K562 (cell line): Measurements from ENCODE around the gene RAB5B. TPM values are rescaled to one million over a fixed set of nuclear protein-coding genes. Genes with fewer than 3 reads are reported as not detected.

ENCODE experiments used
- CBX5 ChIP-seq: IDR thresholded peaks from 2 replicates; pipeline ENCODE4 v1.6.1; 2014; ENCODE audit warnings: low read depth, borderline replicate concordance
- CC2D1A ChIP-seq: fragments of 450-650 bp; IDR thresholded peaks from 2 replicates; pipeline ENCODE4 v1.6.1; 2017; ENCODE audit warnings: mild to moderate bottlenecking
- GTF2E2 ChIP-seq: fragments of 200-800 bp; sonication (Bioruptor generic); IDR thresholded peaks from 2 replicates; pipeline ENCODE4 v1.6.1; 2016; ENCODE audit warnings: missing genetic modification characterization, missing compliant biosample characterization
- NR3C1 ChIP-seq: sonication (generic); formaldehyde crosslinking; IDR thresholded peaks from 2 replicates; pipeline ENCODE4 v1.8.1; 2022; ENCODE audit warnings: missing genetic modification reagents
- PBX2 ChIP-seq, 2 experiments: IDR thresholded peaks in 1 of 2; conservative IDR thresholded peaks in 1 of 2; 2 replicates each; pipeline ENCODE4 v1.6.1; 2016; ENCODE audit warnings: low read depth in 2 of 2, mild to moderate bottlenecking in 1 of 2, missing compliant biosample characterization in 1 of 2, missing genetic modification characterization in 1 of 2, moderate library complexity in 1 of 2
- TFAM ChIP-seq: fragments of 250-450 bp; sonication (Bioruptor Pico); conservative IDR thresholded peaks from 2 replicates; pipeline ENCODE4 v1.5.0; 2021; ENCODE audit warnings: mild to moderate bottlenecking, moderate library complexity
- ZBED1 ChIP-seq: IDR thresholded peaks from 2 replicates; pipeline ENCODE4 v1.6.1; 2014
- ZNF24 ChIP-seq: fragments of 450-650 bp; IDR thresholded peaks from 2 replicates; pipeline ENCODE4 v1.6.1; 2016
- ZNF583 ChIP-seq: fragments of 250-450 bp; sonication (Bioruptor Pico); IDR thresholded peaks from 2 replicates; pipeline ENCODE4 v1.4.0; 2020
- ZNF592 ChIP-seq: fragments of 450-650 bp; IDR thresholded peaks from 2 replicates; pipeline ENCODE4 v1.6.1; 2017; ENCODE audit warnings: antibody characterized with exemption, mild to moderate bottlenecking
- ZNF644 ChIP-seq: fragments of 200-800 bp; sonication (Bioruptor generic); IDR thresholded peaks from 2 replicates; pipeline ENCODE4 v1.6.1; 2016; ENCODE audit warnings: low read depth, missing genetic modification characterization, missing compliant biosample characterization
- polyA plus RNA-seq, 8 experiments: library from polyadenylated mRNA; depleted of rRNA in 4 of 8; stranded (reverse) in 5 of 8; unstranded in 3 of 8; fragments of >200 nt; fragmentation: Nextera tagmentation in 2 of 8; fragmentation: Illumina TruSeq in 1 of 8; extraction: Ambion mirVana in 2 of 8; extraction: Trizol in 1 of 8; gene quantifications; 2 replicates each; pipeline versions ENCODE4 v1.2.1 to v1.2.3, GENCODE V29; 2011 to 2014; ENCODE audit warnings: inconsistent platforms in 1 of 8, missing spikeins in 1 of 8
- total RNA-seq, 7 experiments: library from RNA; depleted of rRNA in 6 of 7; stranded (reverse); fragments of >200 nt in 6 of 7; fragmentation: Illumina TruSeq in 2 of 7; extraction: Trizol in 2 of 7; gene quantifications; 2 replicates each; pipeline versions ENCODE4 v1.2.1 to v1.2.3, GENCODE V29; 2011 to 2021; ENCODE audit warnings: low replicate concordance in 1 of 7
- TF ChIP-seq, protein P1 (sequence below), 3 experiments: fragments of 200-800 bp in 1 of 3; sonication (Bioruptor generic) in 1 of 3; sonication (generic) in 1 of 3; formaldehyde crosslinking in 1 of 3; IDR thresholded peaks; 2 replicates each; pipeline versions ENCODE4 v1.6.1 to v1.8.0; 2016 to 2022; ENCODE audit warnings: mild to moderate bottlenecking in 2 of 3, missing compliant biosample characterization in 2 of 3, missing genetic modification characterization in 2 of 3, missing genetic modification reagents in 1 of 3
- TF ChIP-seq, protein P2 (sequence below), 2 experiments: IDR thresholded peaks; 2 replicates each; pipeline ENCODE4 v1.6.1; 2011; ENCODE audit warnings: borderline replicate concordance in 1 of 2, control low read depth in 1 of 2, low read depth in 1 of 2, low read length in 1 of 2, mild to moderate bottlenecking in 1 of 2, mixed read lengths in 1 of 2, moderate library complexity in 1 of 2; ENCODE audit not compliant: insufficient read depth in 1 of 2, insufficient read length in 1 of 2, poor library complexity in 1 of 2, severe bottlenecking in 1 of 2; ENCODE audit errors: extremely low read depth in 1 of 2
- TF ChIP-seq, protein P3 (sequence below): fragments of 250-450 bp; sonication (Bioruptor Pico); IDR thresholded peaks from 2 replicates; pipeline ENCODE4 v1.8.0; 2021; ENCODE audit warnings: moderate library complexity, mild to moderate bottlenecking, inconsistent platforms

Gene RAB5B
- total and polyA plus RNA-seq, 9 of the 15 experiments (the other 6 are each of a cell fraction or from before 2014, with no cell fraction given): 6.8 to 73.8 (median 25.2) TPM

- TF ChIP-seq ZNF592 (no peak), NR3C1 (no peak), CC2D1A (no peak), ZNF644 (tag) (no peak), GTF2E2 (no peak), ZNF583 (CRISPR knock-in tag) (no peak), TFAM (no peak), PBX2 (CRISPR knock-in tag; IDR thresholded peaks at IDR 0.05; ENCODE audit: low read depth) (peak; percentile 67; the same call in 1 of the 2 replicates), PBX2 (tag; conservative IDR thresholded peaks at IDR 0.05; ENCODE audit: low read depth) (peak; percentile 95), CBX5 (no peak), ZBED1 (no peak), ZNF24 (no peak)
- TF ChIP-seq, protein P1, sequence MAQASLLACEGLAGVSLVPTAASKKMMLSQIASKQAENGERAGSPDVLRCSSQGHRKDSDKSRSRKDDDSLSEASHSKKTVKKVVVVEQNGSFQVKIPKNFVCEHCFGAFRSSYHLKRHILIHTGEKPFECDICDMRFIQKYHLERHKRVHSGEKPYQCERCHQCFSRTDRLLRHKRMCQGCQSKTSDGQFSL (CRISPR knock-in tag; IDR thresholded peaks at IDR 0.05): no peak
- TF ChIP-seq, protein P1 (tag; IDR thresholded peaks at IDR 0.05): no peak
- TF ChIP-seq, protein P2, sequence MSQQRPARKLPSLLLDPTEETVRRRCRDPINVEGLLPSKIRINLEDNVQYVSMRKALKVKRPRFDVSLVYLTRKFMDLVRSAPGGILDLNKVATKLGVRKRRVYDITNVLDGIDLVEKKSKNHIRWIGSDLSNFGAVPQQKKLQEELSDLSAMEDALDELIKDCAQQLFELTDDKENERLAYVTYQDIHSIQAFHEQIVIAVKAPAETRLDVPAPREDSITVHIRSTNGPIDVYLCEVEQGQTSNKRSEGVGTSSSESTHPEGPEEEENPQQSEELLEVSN (IDR thresholded peaks at IDR 0.05; ENCODE audit: borderline replicate concordance in 1 of 2, extremely low read depth in 1 of 2, insufficient read depth in 1 of 2, insufficient read length in 1 of 2, low read depth in 1 of 2, low read length in 1 of 2, poor library complexity in 1 of 2, severe bottlenecking in 1 of 2): no peak
- TF ChIP-seq, protein P3, sequence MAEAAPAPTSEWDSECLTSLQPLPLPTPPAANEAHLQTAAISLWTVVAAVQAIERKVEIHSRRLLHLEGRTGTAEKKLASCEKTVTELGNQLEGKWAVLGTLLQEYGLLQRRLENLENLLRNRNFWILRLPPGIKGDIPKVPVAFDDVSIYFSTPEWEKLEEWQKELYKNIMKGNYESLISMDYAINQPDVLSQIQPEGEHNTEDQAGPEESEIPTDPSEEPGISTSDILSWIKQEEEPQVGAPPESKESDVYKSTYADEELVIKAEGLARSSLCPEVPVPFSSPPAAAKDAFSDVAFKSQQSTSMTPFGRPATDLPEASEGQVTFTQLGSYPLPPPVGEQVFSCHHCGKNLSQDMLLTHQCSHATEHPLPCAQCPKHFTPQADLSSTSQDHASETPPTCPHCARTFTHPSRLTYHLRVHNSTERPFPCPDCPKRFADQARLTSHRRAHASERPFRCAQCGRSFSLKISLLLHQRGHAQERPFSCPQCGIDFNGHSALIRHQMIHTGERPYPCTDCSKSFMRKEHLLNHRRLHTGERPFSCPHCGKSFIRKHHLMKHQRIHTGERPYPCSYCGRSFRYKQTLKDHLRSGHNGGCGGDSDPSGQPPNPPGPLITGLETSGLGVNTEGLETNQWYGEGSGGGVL (CRISPR knock-in tag): no peak
Observed at GRCh38 chr12:55996715-55997534, 23.0 kb downstream of the RAB5B start, which contains the start of gene SUOX (continued).
